Progenitor cell of endocrine pancreas (in vitro differentiated cells): ENCODE data around the gene TBK1. TPM values are rescaled to one million over a fixed set of nuclear protein-coding genes. Genes with fewer than 3 reads are reported as not detected.

ENCODE experiments used
- DNase-seq: peaks from one replicate; pipeline ENCODE4 v3.0.0; 2021; ENCODE audit warnings: low spot score; ENCODE audit not compliant: unreplicated experiment
- H3K27ac Mint-ChIP-seq: 2 replicates; pipeline ENCODE4 v1.8.0; 2021; ENCODE audit warnings: mild to moderate bottlenecking, moderate library complexity, mixed read lengths
- H3K27me3 Mint-ChIP-seq: 2 replicates; pipeline ENCODE4 v1.8.0; 2021; ENCODE audit warnings: mixed read lengths
- H3K36me3 Mint-ChIP-seq: 2 replicates; pipeline ENCODE4 v1.8.0; 2022; ENCODE audit warnings: mixed read lengths; ENCODE audit not compliant: insufficient read depth
- H3K4me1 Mint-ChIP-seq: 2 replicates; pipeline ENCODE4 v1.8.0; 2021; ENCODE audit warnings: low read depth, mixed read lengths
- H3K4me3 Mint-ChIP-seq: 2 replicates; pipeline ENCODE4 v1.8.0; 2021; ENCODE audit warnings: low read depth, mild to moderate bottlenecking, moderate library complexity, mixed read lengths
- H3K9me3 Mint-ChIP-seq: 2 replicates; pipeline ENCODE4 v1.8.0; 2021; ENCODE audit warnings: low read depth, mixed read lengths
- long read RNA-seq: library from polyadenylated mRNA; unstranded; transcript quantifications from one replicate; pipeline ENCODE4 v2.0.0, GENCODE V29; 2020
- total RNA-seq: library from RNA; stranded (reverse); gene quantifications from 2 replicates; pipeline ENCODE4 v1.2.1, GENCODE V29; 2021
- TF ChIP-seq, protein P1 (sequence below): fragments of 200-600 bp; sonication (generic); IDR thresholded peaks from one replicate; pipeline ENCODE4 v1.5.0; 2021; ENCODE audit warnings: antibody characterized with exemption, mild to moderate bottlenecking; ENCODE audit not compliant: unreplicated experiment

The TBK1 gene
- total RNA-seq: 20.2 and 20.4 TPM in 2 replicates
- long read RNA-seq, transcript TBK1-201 (21 exons, 3,256 nt): major isoform, 74 of 110 reads
- long read RNA-seq, partial matches to known transcripts: 15 of 110 reads
- long read RNA-seq, other reads (novel, unspliced or antisense): 21 of 110 reads

- TF ChIP-seq, protein P1, sequence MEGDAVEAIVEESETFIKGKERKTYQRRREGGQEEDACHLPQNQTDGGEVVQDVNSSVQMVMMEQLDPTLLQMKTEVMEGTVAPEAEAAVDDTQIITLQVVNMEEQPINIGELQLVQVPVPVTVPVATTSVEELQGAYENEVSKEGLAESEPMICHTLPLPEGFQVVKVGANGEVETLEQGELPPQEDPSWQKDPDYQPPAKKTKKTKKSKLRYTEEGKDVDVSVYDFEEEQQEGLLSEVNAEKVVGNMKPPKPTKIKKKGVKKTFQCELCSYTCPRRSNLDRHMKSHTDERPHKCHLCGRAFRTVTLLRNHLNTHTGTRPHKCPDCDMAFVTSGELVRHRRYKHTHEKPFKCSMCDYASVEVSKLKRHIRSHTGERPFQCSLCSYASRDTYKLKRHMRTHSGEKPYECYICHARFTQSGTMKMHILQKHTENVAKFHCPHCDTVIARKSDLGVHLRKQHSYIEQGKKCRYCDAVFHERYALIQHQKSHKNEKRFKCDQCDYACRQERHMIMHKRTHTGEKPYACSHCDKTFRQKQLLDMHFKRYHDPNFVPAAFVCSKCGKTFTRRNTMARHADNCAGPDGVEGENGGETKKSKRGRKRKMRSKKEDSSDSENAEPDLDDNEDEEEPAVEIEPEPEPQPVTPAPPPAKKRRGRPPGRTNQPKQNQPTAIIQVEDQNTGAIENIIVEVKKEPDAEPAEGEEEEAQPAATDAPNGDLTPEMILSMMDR: peak; percentile 24
- Mint-ChIP-seq H3K4me3 (peak within 1 kb of the TSS; percentile 95), H3K27ac (peak within 1 kb of the TSS; percentile 97), H3K4me1 (peaks cover 22% of the 10 kb centered on the region), H3K36me3 (peaks cover 7% of the 10 kb centered on the region), H3K9me3 (no peaks in the 10 kb centered on the region), H3K27me3 (no peaks in the 10 kb centered on the region)
- peak; percentile 87 for DNase-seq
These were observed at the start of gene TBK1 for GRCh38 chr12:64451687-64452558. TSS of gene TBK1 (plus strand) at chr12:64452120. CDS start at chr12:64455871, 3,751 bp downstream.

- no peaks in the 10 kb centered on the region for H3K27me3 Mint-ChIP-seq
- peaks cover 4% of the 10 kb centered on the region for H3K4me1 Mint-ChIP-seq
- no peaks in the 10 kb centered on the region for H3K36me3 Mint-ChIP-seq
- DNase-seq: no peak
- H3K4me3 Mint-ChIP-seq: no peak overlapping the region
- no peaks in the 10 kb centered on the region for H3K9me3 Mint-ChIP-seq
- no peak overlapping the region for H3K27ac Mint-ChIP-seq
- TF ChIP-seq, protein P1: no peak
These were observed 49.7 kb upstream of the TBK1 start for GRCh38 chr12:64402181-64402580.

DNA sequence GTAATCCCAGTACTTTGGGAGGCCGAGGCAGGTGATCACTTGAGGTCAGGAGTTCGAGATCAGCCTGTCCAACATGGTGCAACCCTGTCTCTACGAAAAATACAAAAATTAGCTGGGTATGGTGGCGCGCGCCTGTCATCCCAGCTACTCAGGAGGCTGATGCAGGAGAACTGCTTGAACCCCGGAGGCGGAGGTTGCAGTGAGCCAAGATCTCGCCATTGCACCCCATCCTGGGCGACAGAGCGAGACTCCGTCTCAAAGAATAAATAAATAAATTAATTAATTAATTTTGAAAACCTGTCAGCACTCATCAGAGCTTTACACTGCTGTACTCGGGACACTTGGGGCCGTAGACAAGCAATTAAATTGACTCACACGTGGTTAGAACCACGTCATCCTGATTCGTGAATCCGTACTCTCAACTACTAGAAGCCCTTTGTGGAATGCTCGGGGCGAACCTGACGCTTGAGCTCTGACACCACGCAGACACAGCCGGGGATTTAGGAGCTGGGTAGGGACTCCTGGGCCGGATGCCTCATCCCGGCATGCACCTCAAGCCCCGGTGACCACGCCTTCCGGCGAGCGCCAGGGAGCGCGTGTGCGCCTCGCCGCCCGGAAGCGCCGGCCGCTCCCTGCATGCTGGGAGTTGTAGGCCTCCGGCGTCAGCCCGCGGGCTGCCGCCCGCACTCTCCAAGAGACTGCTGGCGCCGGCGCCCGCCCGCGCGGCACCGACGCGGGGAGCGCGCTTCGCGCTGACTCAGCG, 48.0 kb upstream of the TBK1 start, which contains the start of gene XPOT:
XPOT (plus strand) TSS at position 686 of the 763 bp plus-strand sequence. CDS start 5,644 bp downstream, outside the sequence.
- Mint-ChIP-seq H3K4me3 (peak within 1 kb of the TSS; percentile 97), H3K27me3 (no peaks in the 10 kb centered on the region), H3K4me1 (peaks cover 7% of the 10 kb centered on the region), H3K36me3 (no peaks in the 10 kb centered on the region), H3K9me3 (no peaks in the 10 kb centered on the region), H3K27ac (peak within 1 kb of the TSS; percentile 99)
- TF ChIP-seq, protein P1: no peak
- peak; percentile 85 for DNase-seq

DNA sequence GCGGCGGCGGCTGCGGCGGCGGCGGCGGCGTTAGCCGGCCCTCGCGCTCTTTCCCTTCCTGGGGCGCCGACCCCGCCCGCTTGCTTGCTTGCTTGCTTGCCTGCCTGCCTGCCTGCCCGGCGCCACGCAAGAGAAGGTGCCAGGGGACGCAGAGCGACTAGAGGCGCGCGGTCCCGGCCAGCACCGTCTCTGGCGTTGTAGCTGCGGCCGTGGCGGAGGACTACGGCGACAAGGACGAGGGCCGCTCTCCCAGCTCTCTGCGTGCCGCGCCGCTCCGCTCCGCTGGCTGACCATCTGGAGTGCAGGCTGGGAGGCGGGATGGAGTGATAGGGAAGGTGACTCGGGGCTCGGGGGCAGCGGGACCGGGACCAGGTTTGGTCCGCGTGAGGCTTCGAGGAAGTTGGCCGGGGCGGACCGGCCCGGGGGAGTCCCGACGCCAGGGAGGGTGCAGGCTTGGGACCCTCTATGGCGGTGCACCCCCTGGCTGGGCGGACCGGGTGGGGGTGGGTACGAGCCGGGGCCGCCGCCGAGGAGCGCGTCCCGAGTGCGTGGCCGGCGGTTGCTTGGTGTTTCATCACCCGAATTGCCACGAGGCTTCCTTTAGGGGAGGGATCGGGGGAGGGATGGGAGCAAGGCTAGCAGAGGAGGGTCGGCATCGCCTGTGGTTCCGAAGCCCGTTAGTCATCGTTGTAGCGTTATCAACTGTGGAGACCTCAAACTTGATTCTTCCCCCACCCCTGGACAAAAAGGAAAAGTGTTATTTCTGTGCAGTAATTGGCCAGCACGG, 47.3 kb upstream of the TBK1 start:
- H3K4me1 Mint-ChIP-seq: peaks cover 7% of the 10 kb centered on the region
- peak overlapping the region; percentile 99 for H3K27ac Mint-ChIP-seq
- no peaks in the 10 kb centered on the region for H3K36me3 Mint-ChIP-seq
- no peaks in the 10 kb centered on the region for H3K27me3 Mint-ChIP-seq
- no peaks in the 10 kb centered on the region for H3K9me3 Mint-ChIP-seq
- peak overlapping the region; percentile 97 for H3K4me3 Mint-ChIP-seq
- TF ChIP-seq, protein P1: no peak
- DNase-seq: no peak
